ENCODE data around the gene ADAMTS15. TPM values are rescaled to one million over a fixed set of nuclear protein-coding genes. Genes with fewer than 3 reads are reported as not detected.

Gene ADAMTS15
- total RNA-seq, 1 donor from 2014 or later = 9.9 TPM

DNA sequence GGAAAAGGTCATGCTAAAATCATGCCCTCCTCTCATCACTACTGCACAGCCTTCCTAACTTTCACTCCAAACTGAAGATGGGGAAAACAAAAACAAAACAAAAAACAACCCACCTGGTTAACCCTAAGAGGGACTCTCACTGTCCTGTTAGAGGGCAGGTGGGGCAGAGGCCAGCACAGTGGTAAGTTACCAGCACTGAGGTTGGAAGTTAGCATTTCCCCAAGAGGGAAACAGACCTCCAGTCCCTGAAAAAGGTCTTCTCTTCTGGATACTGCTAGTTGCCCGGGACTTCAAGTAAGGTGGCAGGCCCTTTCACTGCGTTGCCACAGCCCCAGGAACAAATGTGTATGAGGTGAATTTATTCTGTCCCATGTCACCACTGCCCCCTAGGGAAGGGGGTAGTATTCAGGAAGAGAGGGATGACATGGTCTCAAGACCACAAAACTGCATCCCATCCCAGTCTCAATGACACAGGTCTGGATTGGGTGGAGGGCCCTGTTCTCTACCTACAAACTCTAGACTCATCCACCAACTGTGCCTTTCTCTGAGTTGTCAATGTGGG lies 19.2 kb upstream of the ADAMTS15 start:
- no peak overlapping the region for H3K27ac Mint-ChIP-seq
- TF ChIP-seq, protein P1, sequence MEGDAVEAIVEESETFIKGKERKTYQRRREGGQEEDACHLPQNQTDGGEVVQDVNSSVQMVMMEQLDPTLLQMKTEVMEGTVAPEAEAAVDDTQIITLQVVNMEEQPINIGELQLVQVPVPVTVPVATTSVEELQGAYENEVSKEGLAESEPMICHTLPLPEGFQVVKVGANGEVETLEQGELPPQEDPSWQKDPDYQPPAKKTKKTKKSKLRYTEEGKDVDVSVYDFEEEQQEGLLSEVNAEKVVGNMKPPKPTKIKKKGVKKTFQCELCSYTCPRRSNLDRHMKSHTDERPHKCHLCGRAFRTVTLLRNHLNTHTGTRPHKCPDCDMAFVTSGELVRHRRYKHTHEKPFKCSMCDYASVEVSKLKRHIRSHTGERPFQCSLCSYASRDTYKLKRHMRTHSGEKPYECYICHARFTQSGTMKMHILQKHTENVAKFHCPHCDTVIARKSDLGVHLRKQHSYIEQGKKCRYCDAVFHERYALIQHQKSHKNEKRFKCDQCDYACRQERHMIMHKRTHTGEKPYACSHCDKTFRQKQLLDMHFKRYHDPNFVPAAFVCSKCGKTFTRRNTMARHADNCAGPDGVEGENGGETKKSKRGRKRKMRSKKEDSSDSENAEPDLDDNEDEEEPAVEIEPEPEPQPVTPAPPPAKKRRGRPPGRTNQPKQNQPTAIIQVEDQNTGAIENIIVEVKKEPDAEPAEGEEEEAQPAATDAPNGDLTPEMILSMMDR (IDR thresholded peaks at IDR 0.05; ENCODE audit: unreplicated experiment) = no peak

DNA sequence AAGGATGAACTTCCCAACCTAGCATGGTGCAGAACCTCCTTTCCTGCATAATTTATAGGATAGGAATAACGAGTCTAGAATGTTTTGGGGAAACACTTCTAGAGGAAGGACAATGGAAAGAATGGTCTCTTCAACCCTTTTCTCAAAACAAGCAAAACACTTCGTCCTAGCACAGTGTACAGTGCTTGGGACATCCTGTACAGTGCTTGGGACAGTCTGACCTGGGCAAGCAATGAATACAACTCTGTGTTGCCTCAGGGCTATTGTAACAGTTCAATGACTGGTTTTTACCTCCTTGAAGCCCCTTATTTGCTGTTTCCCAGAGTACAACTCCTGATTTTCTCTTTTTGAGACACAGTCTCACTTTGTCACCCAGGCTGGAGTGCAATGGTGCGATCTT lies 18.5 kb upstream of the ADAMTS15 start:
- Mint-ChIP-seq H3K27me3 (ENCODE audit: low read depth) (peaks cover 57% of the 10 kb centered on the region), H3K36me3 (peaks cover 1% of the 10 kb centered on the region), H3K27ac (no peak overlapping the region), H3K4me1 (peaks cover 15% of the 10 kb centered on the region), H3K4me3 (no peak overlapping the region), H3K9me3 (no peaks in the 10 kb centered on the region)
- DNase-seq (ENCODE audit: low spot score in 2 of 2, unreplicated experiment in 2 of 2) = no peak
- TF ChIP-seq, protein P1 (IDR thresholded peaks at IDR 0.05; ENCODE audit: unreplicated experiment) = no peak

More for the DNA sequence above, 19.2 kb upstream of the ADAMTS15 start:
- H3K9me3 Mint-ChIP-seq = no peaks in the 10 kb centered on the region
- DNase-seq (ENCODE audit: low spot score in 2 of 2, unreplicated experiment in 2 of 2) = no peak
- peak overlapping the region; percentile 70 for H3K4me3 Mint-ChIP-seq
- H3K36me3 Mint-ChIP-seq = peaks cover 1% of the 10 kb centered on the region
- H3K27me3 Mint-ChIP-seq (ENCODE audit: low read depth) = peaks cover 65% of the 10 kb centered on the region
- peaks cover 18% of the 10 kb centered on the region for H3K4me1 Mint-ChIP-seq

DNA sequence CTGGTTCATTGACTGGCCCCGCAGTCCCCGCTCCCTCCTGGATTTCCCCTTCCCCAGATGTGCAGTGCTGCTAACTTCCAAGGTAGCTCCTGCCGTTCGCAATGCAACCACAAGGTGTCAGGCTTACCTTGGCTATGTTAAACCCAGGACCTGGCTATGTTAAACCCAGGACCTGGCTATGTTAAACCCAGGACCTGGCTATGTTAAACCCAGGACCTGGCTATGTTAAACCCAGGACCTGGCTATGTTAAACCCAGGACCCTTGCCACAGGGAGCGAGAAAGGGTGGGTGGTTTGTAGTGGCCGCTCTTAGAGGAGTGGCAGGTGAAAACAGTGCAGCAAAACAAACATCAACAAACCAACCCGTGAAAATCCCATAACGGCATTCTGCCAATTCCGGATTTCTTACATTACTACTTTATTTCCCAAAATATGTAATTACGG lies 17.1 kb upstream of the ADAMTS15 start:
- TF ChIP-seq, protein P1 (IDR thresholded peaks at IDR 0.05; ENCODE audit: unreplicated experiment) = peak; percentile 77
- H3K9me3 Mint-ChIP-seq = no peaks in the 10 kb centered on the region
- DNase-seq (ENCODE audit: low spot score in 2 of 2, unreplicated experiment in 2 of 2) = peak in 1 of 2 experiments; percentile 85
- H3K27ac Mint-ChIP-seq = no peak overlapping the region
- no peak overlapping the region for H3K4me3 Mint-ChIP-seq
- H3K27me3 Mint-ChIP-seq (ENCODE audit: low read depth) = peaks cover 43% of the 10 kb centered on the region
- peaks cover 1% of the 10 kb centered on the region for H3K36me3 Mint-ChIP-seq
- peaks cover 23% of the 10 kb centered on the region for H3K4me1 Mint-ChIP-seq

DNA sequence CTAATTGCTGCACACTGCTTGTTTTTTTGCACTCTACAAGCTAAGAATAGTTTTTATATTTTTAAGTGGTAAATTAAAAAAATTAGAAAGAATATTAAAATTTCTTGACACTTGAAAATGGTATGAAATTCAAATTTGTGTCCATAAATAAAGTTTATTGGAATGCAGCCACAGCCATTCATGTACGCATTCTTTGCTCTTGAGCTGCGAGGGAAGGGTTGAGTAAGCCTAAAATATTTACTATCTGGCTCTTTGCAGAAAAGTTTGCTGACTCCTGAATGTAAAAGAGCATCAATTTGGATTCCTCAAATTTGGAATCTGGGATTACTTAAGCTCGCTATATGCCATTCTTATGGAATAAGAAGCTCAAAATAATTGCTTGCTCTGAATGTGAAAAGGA lies 16.6 kb upstream of the ADAMTS15 start:
- Mint-ChIP-seq H3K27me3 (ENCODE audit: low read depth) (peaks cover 39% of the 10 kb centered on the region), H3K36me3 (peaks cover 1% of the 10 kb centered on the region), H3K4me3 (no peak overlapping the region), H3K4me1 (peaks cover 27% of the 10 kb centered on the region), H3K27ac (no peak overlapping the region), H3K9me3 (no peaks in the 10 kb centered on the region)
- TF ChIP-seq, protein P1 (IDR thresholded peaks at IDR 0.05; ENCODE audit: unreplicated experiment) = peak; percentile 14
- DNase-seq (ENCODE audit: low spot score in 2 of 2, unreplicated experiment in 2 of 2) = no peak

DNA sequence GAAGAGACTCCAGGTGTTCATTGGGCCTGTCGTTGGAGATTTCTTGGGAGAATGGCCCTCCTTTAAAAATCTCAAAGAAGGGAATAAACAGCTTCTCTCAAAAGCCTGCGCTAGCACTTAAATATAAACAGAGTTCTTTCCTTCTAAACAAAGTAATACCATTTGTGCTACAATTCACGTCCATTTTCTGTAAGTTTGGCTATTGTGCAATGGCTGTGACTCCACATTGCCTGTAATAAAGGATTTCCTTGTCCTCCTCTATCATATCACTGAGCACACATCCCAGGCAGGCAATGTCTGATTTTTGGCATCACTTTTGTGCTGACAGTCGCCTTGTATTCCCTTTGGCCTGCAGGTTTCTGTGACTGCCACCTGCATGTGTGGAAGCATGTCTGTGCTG lies 15.1 kb upstream of the ADAMTS15 start:
- no peak for DNase-seq (ENCODE audit: low spot score in 2 of 2, unreplicated experiment in 2 of 2)
- Mint-ChIP-seq H3K9me3 (no peaks in the 10 kb centered on the region), H3K27ac (no peak overlapping the region), H3K4me3 (no peak overlapping the region), H3K36me3 (peaks cover 1% of the 10 kb centered on the region), H3K27me3 (ENCODE audit: low read depth) (peaks cover 30% of the 10 kb centered on the region), H3K4me1 (peaks cover 32% of the 10 kb centered on the region)
- TF ChIP-seq, protein P1 (IDR thresholded peaks at IDR 0.05; ENCODE audit: unreplicated experiment) = no peak

All from mesothelial cell of epicardium (in vitro differentiated cells).